D721Med (cell line): ENCODE results near the gene SKI.
A peak's percentile ranks its signal among the peaks of the same experiment; 100 is the strongest.

Experiments
- DNase-seq: peaks from one replicate; pipeline ENCODE4 v3.0.0; 2011; ENCODE audit warnings: low spot score; ENCODE audit not compliant: insufficient read length
- FAIRE-seq: peaks from 2 replicates; lab custom pipeline; 2011; peaks lifted over from hg19 to GRCh38; lab: Jason Lieb, UNC
- TF ChIP-seq, protein P1 (sequence below): IDR thresholded peaks from 2 replicates; pipeline ENCODE4 v1.5.1; 2012; ENCODE audit warnings: mild to moderate bottlenecking, control low read depth; ENCODE audit not compliant: insufficient read depth; ENCODE audit errors: missing control alignments

The SKI gene

GRCh38 chr1:2227346-2228156 is 568 bp upstream of the SKI start:
- no peak for FAIRE-seq
- TF ChIP-seq, protein P1, sequence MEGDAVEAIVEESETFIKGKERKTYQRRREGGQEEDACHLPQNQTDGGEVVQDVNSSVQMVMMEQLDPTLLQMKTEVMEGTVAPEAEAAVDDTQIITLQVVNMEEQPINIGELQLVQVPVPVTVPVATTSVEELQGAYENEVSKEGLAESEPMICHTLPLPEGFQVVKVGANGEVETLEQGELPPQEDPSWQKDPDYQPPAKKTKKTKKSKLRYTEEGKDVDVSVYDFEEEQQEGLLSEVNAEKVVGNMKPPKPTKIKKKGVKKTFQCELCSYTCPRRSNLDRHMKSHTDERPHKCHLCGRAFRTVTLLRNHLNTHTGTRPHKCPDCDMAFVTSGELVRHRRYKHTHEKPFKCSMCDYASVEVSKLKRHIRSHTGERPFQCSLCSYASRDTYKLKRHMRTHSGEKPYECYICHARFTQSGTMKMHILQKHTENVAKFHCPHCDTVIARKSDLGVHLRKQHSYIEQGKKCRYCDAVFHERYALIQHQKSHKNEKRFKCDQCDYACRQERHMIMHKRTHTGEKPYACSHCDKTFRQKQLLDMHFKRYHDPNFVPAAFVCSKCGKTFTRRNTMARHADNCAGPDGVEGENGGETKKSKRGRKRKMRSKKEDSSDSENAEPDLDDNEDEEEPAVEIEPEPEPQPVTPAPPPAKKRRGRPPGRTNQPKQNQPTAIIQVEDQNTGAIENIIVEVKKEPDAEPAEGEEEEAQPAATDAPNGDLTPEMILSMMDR: no peak
- peak; percentile 85 for DNase-seq

- DNase-seq: no peak
- FAIRE-seq: no peak
- TF ChIP-seq, protein P1: no peak
These were observed 546 bp downstream of the SKI start for GRCh38 chr1:2228694-2229036.

DNA sequence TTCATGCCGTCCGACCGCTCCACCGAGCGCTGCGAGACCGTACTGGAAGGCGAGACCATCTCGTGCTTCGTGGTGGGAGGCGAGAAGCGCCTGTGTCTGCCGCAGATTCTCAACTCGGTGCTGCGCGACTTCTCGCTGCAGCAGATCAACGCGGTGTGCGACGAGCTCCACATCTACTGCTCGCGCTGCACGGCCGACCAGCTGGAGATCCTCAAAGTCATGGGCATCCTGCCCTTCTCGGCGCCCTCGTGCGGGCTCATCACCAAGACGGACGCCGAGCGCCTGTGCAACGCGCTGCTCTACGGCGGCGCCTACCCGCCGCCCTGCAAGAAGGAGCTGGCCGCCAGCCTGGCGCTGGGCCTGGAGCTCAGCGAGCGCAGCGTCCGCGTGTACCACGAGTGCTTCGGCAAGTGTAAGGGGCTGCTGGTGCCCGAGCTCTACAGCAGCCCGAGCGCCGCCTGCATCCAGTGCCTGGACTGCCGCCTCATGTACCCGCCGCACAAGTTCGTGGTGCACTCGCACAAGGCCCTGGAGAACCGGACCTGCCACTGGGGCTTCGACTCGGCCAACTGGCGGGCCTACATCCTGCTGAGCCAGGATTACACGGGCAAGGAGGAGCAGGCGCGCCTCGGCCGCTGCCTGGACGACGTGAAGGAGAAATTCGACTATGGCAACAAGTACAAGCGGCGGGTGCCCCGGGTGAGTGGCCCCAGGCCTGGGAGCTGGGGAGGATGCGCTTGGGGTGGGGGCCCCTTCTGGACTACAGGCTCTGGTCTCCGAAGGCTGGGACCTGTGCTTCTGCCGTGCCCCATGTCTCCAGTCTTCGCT is 1.1 kb downstream of the SKI start:
- no peak for DNase-seq

GRCh38 chr1:2229911-2230731 is 2.0 kb downstream of the SKI start:
- FAIRE-seq (no peak), DNase-seq (no peak)
- TF ChIP-seq, protein P1: no peak

More for the DNA sequence above, 1.1 kb downstream of the SKI start:
- TF ChIP-seq, protein P1: no peak
- FAIRE-seq: no peak

DNA sequence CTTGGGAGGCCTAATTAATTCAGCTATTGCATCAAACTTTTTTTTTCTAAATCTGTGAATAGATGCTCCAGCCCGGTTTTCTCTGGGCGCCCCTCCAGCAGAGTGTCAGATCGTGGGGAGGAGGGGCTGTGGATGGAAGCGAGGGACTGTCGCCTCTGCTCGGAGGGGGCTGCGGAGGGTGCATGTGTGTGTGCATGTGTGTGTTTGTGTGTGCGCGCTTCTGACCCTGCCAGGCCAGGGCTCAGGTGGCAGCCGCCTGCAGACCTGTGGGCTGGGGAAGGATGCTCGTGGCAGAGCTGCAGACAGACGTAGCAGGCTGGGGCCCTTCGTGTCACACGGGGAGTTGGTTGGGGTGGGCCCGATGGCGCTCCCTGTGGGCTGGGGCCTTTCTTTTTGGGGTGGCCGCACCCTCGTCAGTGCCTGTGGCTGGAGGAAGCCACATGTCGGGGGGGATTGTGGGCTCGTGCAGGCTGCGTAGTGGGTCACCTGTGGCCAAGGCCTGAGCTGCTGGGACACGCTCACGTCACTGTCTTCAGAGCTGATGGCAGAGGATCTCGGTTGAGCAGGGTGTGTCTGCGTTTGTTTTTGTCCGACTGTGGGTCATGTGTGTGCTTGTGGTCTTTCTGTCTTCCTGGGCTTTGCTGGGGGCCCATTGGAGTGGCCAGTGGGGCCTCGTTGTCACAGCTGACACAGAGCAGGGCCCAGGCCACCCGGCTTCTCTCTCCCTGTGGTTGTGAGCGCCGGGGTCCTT is 2.8 kb downstream of the SKI start:
- TF ChIP-seq, protein P1: no peak
- no peak for FAIRE-seq
- DNase-seq: no peak

DNA sequence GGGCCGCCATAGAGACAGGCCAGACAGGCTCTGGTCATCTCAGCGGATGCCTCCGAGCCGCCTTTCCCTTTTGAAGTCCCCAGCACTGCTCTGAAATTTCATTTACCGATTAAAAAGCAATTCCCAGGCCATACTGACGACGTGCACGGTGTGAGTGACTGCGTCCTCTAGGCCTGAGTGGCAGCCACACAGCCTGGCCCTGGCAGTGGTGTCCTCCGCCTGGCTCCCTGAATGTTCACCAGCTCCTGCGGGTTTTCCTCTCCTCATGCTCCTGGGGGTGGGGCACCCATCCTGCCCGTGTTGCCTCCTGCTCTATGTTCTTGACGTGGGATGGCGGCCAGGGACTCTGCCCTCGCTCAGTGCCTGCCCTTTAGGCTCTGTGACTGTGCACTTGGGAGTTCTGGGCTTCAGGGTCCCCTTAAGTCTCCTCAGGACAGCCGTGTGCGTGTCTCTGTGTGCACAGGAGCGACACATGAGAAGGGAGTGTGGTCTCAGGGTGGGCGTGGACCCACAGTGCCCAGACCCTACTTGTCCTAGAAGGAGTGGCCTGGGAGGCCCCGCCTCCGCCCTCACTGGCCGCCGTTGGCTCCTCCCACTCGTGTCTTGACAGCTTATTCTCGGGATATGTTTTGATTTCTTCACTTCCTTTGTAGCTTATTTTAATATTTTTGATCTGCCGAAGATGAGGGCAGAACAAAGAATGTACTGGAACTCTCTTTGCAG is 3.6 kb downstream of the SKI start:
- FAIRE-seq (no peak), DNase-seq (no peak)
- TF ChIP-seq, protein P1: no peak
